ENCODE measurements around the gene SLC38A6.

Gene SLC38A6

GRCh38 chr14:60981633-60982455, 799 bp downstream of the SLC38A6 start:
- FAIRE-seq: no peak

DNA sequence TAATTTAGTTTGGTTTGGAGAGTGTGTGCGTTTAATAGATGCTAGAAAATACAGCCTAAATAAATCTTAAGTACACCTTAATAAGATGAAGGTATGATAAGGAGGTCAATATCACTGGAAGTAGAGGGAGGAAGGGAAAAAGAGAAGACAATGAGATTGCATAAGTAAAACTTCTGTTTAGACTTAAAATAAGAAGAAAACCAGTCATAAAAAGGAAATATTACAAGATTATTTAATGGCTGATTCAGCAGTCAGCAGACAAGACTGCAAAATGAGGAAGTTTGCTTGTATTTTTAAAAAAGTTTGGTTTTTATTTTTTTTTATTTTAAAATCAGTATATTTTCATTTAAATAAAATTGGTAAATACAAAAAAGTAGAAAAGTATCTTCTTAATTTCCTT, 3.2 kb downstream of the SLC38A6 start:
- no peak for FAIRE-seq

- peak; percentile 36 for FAIRE-seq
Measured at GRCh38 chr14:60986500-60986899, 5.5 kb downstream of the SLC38A6 start.

- FAIRE-seq: no peak
Measured at GRCh38 chr14:60989599-60989998, 8.6 kb downstream of the SLC38A6 start.

- no peak for FAIRE-seq
Measured at GRCh38 chr14:60998617-60999016, 17.6 kb downstream of the SLC38A6 start.

DNA sequence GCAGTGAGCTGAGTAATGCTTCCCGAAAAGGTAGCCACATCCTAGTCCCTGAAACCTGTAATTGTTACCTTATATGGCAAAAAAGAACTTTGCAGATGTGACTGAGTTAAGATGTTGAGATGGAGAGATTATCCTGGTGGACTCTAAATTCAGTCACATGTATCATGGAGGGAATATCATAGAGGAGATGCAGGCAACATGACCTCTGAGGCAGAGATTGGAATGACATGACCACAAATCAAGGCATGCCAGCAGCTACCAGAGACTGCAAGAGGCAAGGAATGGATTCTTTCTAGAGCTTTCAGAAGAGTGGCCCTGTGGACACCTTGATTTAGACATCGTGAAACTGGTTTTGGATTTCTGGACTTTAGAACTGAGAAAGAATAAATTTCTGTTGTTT, 18.5 kb downstream of the SLC38A6 start:
- no peak for FAIRE-seq

DNA sequence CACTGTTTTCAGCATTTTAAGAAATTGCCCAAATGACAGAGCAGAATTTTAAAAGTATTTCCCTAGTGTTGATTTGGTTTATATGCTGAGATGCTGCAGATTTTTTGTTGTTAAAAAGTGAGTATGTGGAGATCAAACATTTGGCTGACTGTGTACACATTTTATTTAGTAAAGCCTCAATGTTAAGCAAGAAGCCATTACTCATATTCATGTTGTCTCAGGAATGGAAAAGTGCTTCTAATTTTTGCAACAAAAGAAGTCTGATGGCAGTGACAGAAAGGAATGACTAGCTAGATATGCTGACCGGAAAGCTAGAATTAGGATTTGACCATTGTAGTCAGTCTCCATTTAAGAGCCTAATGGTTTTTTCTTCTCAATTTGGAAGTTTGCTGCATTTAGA, 22.5 kb downstream of the SLC38A6 start:
- no peak for FAIRE-seq

DNA sequence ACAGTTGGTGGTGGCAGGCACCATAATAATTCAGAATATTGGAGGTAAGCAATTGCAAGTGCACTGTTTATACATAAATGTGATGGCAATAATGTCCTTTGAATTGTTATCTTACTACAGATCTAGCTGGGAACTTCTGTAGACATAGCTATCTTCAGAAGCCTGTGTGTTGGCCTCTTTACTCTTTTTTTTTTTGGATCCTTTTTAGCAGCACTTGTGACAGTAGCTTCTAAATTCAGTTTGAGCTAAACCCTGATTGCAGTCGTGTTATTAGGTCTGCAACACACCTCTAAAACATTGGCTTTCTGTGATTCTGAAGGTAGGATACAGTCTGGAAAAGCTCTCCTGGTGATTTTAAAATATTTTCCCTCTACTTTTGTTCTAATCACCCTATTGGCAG, 38.5 kb downstream of the SLC38A6 start:
- no peak for FAIRE-seq

- FAIRE-seq: peak; percentile 95
Measured at GRCh38 chr14:61025251-61026223, 44.5 kb downstream of the SLC38A6 start.

- FAIRE-seq: peak; percentile 34
Measured at GRCh38 chr14:61026526-61026925, 45.5 kb downstream of the SLC38A6 start.

DNA sequence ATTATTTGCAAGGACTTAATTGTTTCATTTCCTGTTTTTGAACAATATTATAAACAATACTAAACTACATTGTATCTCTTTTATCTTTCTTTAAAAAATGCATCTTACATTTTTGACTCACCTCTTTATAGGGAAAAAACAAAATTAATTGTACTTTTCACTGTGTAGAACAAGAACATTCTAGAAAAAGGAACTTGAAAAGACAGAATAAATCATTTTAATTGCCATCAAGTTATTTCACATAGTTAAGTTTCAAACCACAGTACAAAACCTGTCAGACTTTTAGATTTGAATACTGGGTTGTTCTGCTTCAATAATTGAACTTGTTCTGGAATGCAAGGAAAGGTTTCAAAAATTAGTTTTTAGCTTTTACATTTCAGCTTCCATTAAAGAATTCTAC, 50.0 kb downstream of the SLC38A6 start:
- no peak for FAIRE-seq

DNA sequence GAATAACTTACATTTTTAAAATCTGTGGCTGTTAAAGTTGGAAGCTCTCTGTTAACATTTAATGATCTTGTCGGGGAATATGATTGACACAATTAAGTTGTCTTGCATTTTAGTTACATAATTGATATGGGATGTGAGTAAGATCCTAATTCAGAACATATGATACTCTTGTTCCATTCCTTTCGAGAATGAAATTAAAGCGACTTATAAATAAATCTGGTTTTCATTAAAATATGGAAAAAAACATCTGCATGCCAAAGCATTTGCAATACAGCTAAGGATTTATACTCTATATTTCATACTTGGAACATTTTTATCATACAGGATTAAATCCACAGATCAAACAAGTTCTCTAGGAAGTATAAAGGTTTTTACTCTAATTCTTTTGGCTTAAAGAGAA, 52.0 kb downstream of the SLC38A6 start:
- peak; percentile 3 for FAIRE-seq

GRCh38 chr14:61033855-61034254, 52.8 kb downstream of the SLC38A6 start:
- peak; percentile 40 for FAIRE-seq

- no peak for FAIRE-seq
Measured at GRCh38 chr14:61034416-61035120, 53.5 kb downstream of the SLC38A6 start.

GRCh38 chr14:61037215-61037614, 56.2 kb downstream of the SLC38A6 start:
- FAIRE-seq: no peak

GRCh38 chr14:61041704-61042103, 60.7 kb downstream of the SLC38A6 start:
- FAIRE-seq: no peak

DNA sequence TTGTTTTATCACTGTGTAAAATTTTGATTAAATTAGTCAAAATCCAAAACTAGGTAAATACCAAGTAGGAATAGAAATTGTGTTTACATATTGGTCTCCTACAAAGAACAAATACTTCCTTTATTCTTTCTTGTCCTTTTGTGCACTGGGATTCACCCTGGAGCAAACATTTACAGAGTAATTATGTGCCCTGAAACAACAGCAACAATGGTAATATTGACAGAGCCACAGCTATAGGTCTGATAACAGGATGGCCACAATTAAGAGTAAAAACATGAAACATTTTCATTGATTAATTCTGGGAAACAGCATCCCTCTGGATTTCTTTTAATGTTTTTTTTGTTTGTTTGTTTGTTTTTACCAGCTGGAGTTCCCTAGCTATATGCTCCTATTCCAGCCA, 61.2 kb downstream of the SLC38A6 start:
- no peak for FAIRE-seq

DNA sequence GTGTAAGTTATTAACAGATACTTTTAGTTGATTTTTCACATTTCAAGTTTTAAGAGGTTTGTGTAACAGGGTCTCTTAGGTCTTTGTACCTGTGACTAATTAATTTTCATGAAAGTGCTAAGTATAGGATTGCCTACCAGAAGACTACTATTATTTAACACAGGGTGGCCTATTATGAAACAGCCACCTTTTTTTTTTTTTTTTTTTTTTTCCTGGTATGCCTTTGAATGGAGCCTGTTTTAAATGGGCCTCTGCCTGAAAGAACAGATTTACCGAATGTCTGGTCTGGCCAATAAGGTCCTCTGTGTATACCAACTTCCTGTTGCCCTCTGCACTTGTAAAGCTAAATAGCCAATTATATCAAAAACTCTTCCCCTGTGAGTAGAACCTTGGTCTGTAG, 62.5 kb downstream of the SLC38A6 start:
- FAIRE-seq: no peak

DNA sequence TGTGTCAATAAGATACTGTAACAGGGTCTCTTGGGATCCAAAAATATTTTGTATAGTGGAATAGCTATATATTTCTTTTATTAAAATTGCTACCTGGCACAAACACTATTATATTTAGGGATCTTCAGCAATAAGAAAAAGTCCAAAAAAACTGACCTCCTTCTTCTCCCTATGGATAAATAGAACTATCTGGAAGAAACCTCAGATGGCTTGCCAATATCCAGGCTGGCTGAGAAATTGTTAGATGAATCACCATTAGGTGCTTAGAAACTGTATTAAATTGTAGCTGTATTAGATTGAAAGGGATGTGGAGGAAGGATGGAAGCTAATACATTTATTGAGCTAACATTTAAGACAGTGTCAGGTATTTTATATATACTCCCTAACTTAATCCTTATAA, 66.0 kb downstream of the SLC38A6 start:
- no peak for FAIRE-seq

- FAIRE-seq: no peak
Measured at GRCh38 chr14:61048640-61049039, 67.6 kb downstream of the SLC38A6 start.

GRCh38 chr14:61050417-61050816, 69.4 kb downstream of the SLC38A6 start:
- FAIRE-seq: no peak

DNA sequence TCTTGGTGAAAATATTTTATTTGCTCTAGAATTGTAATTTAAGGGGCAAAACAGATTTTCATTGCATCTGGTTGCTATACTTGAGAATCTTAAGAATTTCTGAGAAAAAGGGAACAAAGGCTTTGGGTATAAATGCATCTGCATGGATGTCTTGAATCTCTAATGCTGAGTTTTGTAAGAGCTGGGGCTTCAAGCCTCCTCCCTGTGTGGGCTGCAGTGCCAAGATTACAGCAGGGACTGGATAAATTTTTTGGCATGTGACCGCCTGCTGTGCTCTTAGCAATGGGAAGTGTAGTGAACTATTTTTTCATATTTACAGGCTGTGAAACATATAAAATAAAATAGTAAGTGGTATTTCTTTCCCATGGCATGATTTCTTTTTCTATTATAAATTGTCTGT, 70.0 kb downstream of the SLC38A6 start:
- FAIRE-seq: no peak

- peak; percentile 11 for FAIRE-seq
Measured at GRCh38 chr14:61051621-61052020, 70.6 kb downstream of the SLC38A6 start.

Data from G401.6 (cell line).